HG02852 (cell line): ENCODE measurements around the gene KLHDC9.

ENCODE experiments used
- ATAC-seq: cut with Tn5 transposase; IDR thresholded peaks from one replicate; pipeline ENCODE4 v1.9.1; 2021; ENCODE audit warnings: mild to moderate bottlenecking, moderate library complexity; ENCODE audit not compliant: unreplicated experiment

The KLHDC9 gene

DNA sequence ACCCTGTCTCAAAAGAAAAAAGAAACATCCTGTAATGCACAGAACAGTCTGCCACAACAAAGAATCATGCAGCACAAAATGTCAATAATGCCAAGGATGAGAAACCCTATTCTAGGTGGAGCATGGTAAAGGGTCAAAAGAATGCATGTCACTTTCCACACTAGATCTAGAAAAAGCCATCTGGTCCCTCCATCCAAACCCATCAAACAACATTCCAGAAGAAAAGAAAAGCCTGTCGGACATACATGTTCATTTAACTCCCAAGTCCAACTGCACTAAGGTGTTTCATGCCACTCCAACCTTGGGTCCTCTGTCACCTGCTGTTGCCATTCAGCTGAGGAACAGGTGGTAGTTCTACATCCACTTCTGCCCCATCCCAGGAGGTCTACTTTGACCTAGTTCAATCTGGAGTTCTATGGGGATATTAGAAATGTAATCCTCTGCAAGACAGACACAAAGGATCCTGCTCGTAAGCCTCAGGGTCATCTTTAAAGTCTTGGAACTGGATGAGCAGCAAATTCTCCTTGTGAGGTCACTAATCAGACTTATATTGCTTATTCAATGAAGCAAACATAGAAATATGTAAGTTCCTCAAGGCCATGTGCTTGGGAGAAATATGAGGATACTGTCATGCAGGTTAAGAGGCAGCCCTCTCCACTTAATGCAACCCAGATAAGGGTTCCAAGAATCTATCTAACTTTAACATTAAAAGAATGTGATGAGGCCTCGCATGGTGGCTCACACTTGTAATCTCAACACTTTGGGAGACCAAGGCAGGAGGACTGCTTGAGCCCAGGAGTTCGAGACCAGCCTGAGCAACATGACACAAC, 30.6 kb downstream of the KLHDC9 start:
- ATAC-seq = no peak

DNA sequence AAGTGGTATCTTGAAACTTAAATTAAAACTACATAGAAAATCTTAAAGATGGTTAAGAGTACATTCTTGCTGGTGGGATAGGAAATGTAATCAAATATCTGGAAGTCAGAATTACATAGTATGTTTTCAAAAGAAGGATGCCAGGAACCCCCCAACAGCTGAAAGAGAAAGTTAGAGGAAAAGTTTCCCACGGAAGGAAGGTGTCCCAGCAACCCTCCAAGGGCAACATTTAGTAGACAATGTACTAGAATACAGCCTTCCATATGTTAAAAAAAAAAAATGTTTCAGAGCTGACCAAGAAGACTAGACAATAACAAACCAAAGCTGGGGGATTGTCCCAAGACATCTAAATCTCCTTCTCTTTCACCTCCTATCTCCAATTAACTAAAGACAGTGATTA, 32.1 kb downstream of the KLHDC9 start:
- ATAC-seq = no peak

DNA sequence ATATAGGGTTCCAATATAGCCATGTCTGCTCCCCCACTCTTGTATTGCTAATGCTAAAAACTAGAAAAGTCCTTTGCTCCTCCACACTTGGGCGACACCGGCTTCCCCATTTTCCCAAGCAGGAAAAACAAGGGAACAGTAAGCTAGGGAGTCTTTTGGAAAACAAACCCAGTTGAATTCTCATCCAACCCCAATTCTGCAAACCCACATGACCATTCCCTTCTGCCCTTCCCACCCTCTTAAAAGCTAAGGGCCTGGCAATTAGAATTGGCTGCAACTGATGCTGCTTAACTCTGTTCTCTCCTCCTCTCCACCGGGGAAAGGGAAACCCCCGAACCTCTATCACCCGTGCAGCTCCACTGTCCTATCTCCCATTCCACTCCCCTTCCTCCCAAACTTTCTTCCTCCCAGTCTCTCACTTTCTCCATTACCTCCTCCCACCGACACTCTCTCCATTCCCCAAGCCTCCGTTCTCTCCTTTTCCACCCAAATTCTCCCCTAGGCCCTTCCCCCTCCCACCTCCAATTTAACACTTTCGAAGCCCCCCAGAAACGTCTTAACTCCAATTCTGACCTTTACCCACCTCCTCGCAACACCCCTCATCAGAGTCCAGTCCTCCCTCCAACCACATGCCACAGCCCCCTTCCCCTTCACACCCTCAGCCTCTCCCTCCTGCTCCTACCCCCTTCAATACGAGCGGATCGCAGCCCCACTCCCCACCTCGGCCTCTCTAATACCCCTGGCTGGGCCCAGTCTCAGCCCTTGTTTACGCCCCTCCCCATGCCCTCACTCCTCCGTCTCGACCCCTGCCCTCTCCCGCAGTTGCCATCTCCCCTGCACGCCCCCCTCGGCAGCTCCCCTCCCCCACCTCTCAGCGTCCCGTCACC, 33.6 kb downstream of the KLHDC9 start:
- no peak for ATAC-seq

DNA sequence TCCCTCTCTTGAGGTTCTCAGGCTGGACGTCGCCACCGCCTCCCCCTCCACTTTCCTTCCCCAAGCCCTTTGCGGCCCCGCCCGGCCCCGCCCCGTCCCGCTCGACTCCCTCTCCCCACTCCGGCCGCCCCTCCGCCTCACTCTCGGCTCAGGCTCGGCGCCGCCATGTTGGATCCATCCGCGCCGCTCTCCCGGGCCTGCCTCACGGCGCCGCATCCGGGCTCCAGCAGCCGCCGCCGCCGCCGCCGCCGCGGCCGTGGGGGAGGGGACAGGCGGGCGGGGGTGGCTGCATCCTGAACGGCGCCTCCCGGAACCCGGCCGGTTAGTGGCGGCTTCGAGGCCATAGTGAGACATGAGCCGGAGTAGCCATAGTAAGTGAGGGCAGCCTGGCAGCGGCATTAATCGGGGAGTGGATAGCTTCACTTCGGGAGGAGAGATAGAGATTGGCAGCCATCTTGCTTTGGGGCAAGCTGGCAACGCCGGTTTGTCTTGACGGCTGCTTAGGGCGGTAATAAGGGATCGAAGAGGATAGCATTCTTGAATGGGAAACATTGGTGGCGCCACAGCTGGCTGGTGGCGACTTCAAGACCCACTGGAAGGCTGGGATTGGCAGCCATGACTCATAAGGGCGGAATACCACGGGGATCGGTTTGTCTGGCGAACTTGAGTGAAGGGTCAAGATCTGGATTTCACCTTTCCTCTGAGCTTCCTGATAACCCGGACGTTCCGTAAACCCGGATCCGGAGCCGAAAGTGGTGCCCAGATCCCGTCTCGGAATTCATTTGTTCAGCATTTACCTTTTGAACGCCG, 34.5 kb downstream of the KLHDC9 start, which contains the start of gene DEDD:
Gene DEDD, minus strand, starts transcription at position 258 of the 810 bp plus-strand sequence. CDS start 8,205 bp downstream, outside the sequence.
- ATAC-seq = peak; percentile 92

DNA sequence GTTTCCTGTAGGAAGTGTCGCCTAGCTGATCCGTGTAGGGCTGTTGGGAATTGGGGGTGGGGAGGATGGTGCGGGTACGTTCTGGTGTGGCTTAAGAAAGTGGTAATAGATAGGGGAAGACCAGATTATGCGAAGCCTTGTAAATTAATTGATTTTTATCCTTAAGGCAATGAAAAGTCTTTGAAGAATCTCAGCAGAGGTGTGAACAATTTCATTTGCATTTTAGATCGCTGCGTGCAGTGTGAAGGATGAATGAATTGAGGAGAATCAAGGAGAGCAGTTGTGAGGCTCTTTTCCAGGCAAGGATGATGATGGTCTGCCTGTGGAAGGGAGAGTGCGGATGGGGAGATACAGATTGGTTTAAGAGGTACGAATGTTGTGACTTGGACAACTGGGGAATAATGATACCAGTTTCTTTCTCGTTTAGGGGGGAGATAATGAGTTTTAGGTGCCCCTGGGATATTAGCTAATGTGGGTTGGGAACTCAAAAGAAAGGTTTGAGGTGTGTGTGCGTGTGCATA, 35.1 kb downstream of the KLHDC9 start:
- ATAC-seq = no peak

DNA sequence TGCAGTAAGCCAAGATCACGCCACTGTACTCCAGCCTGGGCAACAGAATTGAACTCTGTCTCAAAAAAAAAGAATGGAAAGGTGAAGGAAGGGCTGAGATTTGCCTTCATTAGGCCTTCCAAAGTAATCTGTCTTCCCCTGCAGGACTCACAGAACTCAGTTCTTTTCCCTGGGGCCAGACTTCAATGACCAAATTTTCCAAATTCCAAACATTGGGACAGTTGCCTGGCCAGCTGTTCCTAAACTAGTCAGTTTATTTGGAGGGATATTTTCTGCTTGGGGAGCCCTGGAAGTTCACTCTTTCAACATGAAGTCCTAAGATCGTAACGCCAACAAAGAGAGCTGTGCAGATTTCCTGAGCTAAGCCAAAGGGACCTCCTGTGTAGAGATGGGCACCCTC, 39.7 kb downstream of the KLHDC9 start:
- no peak for ATAC-seq

DNA sequence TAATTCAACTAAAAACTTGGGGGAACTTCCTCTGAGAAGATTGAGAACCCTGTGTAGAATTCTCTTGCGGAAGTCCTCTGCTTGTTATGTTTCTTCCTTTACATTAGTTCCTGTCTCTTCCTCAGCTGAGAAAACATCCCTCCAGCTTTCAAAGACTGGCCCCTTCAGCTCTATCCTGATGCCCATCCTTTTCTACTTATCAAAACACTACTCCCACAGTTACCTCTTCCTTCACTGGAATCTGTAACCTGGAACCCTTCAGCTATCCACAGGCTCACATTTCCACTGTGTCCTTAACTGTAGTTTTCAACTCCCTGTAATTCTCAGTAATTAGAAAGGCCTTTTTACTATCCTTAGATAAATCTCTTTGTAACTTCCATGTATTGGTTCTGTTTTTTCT, 40.3 kb downstream of the KLHDC9 start:
- ATAC-seq = no peak

DNA sequence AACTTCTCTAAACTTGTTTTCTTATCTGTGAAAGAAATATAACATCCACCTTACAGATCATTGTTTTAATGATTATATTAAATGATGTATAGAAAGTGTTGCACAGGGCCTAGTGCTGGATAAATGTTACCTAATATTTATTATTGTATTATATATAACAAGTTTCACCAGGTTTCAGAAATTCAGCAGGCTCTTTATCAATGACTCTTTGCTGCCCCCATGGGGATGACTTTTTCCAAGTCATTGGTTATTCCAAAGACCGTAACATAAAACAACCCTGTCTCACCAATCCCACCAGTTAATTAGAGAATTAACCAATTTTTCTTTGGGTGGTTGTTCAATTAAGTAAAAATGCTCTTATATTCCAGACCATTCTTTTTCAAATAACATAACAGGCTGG, 41.6 kb downstream of the KLHDC9 start:
- ATAC-seq = no peak

DNA sequence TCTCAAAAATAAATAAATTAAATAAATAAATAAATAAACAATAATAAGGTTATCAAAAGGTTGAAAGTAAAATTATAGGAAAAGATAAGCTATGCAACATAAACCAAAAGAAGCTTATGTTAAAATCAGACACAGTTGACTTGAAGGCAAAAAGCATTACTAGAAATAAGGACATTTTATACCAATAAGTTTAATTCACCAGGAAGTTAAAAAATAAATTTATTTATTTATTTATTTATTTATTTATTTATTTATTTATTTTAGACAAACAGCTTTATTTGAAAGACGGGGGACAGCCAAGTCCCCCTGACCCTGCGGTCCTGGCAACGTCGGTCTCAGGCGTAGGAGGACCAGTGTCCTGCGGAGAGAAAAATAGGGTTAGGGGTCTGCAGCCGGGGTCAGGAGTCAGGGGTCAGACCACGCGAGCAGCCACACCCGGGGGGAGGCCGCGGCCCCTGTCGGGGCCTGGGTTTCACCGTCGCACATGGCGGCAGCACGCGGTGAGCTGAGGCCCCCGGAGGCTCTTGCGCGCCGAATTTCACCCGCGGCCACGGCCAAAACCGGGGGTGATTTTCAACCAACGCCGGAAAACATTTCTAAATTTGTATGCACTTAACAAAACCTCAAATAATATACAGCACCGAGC, 42.7 kb downstream of the KLHDC9 start:
- no peak for ATAC-seq

DNA sequence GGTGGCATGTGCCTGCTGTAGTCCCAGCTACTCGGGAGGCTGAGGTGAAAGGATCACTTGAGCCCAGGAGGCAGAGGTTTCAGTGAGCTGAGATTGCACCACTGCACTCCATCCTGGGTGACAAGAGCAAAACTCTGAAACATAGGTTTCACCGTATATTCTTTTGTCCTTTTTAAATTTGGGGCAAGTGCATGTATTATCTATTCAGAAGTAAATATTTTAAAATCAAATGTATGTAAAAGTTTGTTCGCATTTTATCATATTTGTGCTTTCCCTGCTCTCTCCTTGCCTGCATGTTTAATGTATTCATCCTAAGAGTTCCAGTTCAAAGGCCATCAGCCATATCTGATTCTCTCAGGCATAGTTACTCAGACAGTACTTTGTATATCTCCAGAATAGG, 47.7 kb downstream of the KLHDC9 start:
- no peak for ATAC-seq
